Measurements from ENCODE around the gene ATP2B1.

GRCh38 chr12:89704457-89704856 lies 4.2 kb downstream of the ATP2B1 start:
- TF ChIP-seq NR2C2 (CRISPR knock-in tag; IDR thresholded peaks at IDR 0.05; ENCODE audit: borderline replicate concordance) = no peak
- no peak for TF ChIP-seq ZBTB46 (CRISPR knock-in tag; IDR thresholded peaks at IDR 0.05; ENCODE audit: borderline replicate concordance)
- no peak for TF ChIP-seq ZNF17 (CRISPR knock-in tag; IDR thresholded peaks at IDR 0.05)
- no peak for TF ChIP-seq ZNF275 (CRISPR knock-in tag; IDR thresholded peaks at IDR 0.05; ENCODE audit: borderline replicate concordance)
- no peak for TF ChIP-seq ZNF83 (CRISPR knock-in tag; IDR thresholded peaks at IDR 0.05; ENCODE audit: borderline replicate concordance)
- TF ChIP-seq GABPA (IDR thresholded peaks at IDR 0.05; ENCODE audit: low read depth, low read length) = no peak
- TF ChIP-seq GABPA (CRISPR knock-in tag; IDR thresholded peaks at IDR 0.05; ENCODE audit: low read depth) = no peak
